Skeletal muscle satellite cell (primary cell): ENCODE data around the gene GID4.

ENCODE experiments used
- H3K27me3 ChIP-seq: 2 replicates; pipeline ENCODE4 v1.7.0; 2013; ENCODE audit warnings: low read length; ENCODE audit not compliant: control insufficient read depth, insufficient read depth
- H3K36me3 ChIP-seq: 2 replicates; pipeline ENCODE4 v1.7.0; 2013; ENCODE audit warnings: mild to moderate bottlenecking, control low read depth, low read length; ENCODE audit not compliant: insufficient read depth
- H3K4me1 ChIP-seq: 2 replicates; pipeline ENCODE4 v1.7.0; 2013; ENCODE audit warnings: low read length; ENCODE audit not compliant: control insufficient read depth, insufficient read depth
- H3K4me2 ChIP-seq: 2 replicates; pipeline ENCODE4 v1.7.0; 2013; ENCODE audit warnings: mild to moderate bottlenecking, low read length
- H3K4me3 ChIP-seq: 2 replicates; pipeline ENCODE4 v1.7.0; 2013; ENCODE audit warnings: low read length
- H3K9ac ChIP-seq: 2 replicates; pipeline ENCODE4 v1.7.0; 2013; ENCODE audit warnings: mild to moderate bottlenecking, low read depth, low read length, moderate library complexity
- H3K9me3 ChIP-seq: replicated peaks from 2 replicates; pipeline ENCODE4 v1.7.0; 2013; ENCODE audit warnings: mild to moderate bottlenecking, control low read depth, low read length

GID4 gene

DNA sequence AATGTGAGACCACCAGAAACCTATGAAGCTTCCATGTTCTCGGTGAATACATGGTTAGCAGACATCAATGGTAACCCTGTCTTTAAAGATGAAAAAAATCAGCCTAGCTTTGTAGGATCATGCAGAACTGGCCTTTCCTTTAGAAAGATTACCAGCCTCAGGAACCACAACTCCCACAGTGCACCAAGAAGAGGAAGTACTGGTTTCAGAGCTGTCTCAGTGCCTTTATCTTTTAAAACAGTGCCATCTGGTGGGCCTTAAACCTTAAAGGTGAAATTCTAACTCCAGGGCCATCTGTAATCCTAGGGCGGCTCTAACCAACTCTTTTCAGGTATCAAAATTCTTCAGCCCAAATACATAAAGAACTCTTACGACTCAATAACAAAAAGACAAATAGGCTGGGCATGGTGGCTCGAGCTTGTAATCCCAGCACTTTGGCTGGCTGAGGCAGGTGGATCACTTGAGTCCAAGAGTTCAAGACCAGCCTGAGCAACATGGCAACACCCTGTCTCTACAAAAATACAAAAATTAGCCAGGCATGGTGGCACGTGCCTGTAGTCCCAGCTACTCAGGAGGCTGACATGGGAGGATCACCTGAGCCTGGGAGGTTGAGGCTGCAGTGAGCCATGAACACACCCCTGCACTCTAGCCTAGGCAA, 5.6 kb upstream of the GID4 start:
- Histone ChIP-seq H3K4me1 (peaks cover 15% of the 10 kb centered on the region), H3K36me3 (no peaks in the 10 kb centered on the region), H3K4me3 (no peak overlapping the region)

DNA sequence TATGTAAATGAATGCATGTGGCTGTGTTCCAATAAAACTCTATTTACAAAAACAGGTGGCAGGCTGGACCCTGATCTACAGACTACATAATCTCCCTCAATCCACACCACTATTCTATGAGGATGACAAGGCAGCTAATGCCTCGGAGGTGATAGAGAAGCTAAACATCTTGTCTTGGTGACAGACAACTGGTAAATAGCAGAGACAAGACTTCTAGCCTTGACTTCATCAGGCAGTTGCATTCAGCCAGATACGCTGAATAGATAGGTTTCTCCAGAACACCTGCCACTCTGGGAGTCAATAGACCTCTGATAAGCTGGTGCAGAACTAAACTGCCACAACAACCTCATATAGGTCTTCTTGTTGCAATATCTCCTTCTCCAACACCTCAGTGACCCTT, 3.5 kb upstream of the GID4 start:
- H3K27me3 ChIP-seq = no peaks in the 10 kb centered on the region
- H3K9me3 ChIP-seq = no peaks in the 10 kb centered on the region
- no peaks in the 10 kb centered on the region for H3K36me3 ChIP-seq
- H3K4me2 ChIP-seq = no peak overlapping the region
- H3K9ac ChIP-seq = no peak overlapping the region
- H3K4me1 ChIP-seq = peaks cover 22% of the 10 kb centered on the region
- no peak overlapping the region for H3K4me3 ChIP-seq

More for the DNA sequence above, 5.6 kb upstream of the GID4 start:
- Histone ChIP-seq H3K9ac (no peak overlapping the region), H3K27me3 (no peaks in the 10 kb centered on the region), H3K9me3 (no peaks in the 10 kb centered on the region), H3K4me2 (no peak overlapping the region)

GRCh38 chr17:18037486-18037885, 1.7 kb upstream of the GID4 start:
- H3K36me3 ChIP-seq = no peaks in the 10 kb centered on the region
- H3K27me3 ChIP-seq = no peaks in the 10 kb centered on the region
- H3K9ac ChIP-seq = no peak overlapping the region
- no peak overlapping the region for H3K4me3 ChIP-seq
- H3K4me1 ChIP-seq = peaks cover 30% of the 10 kb centered on the region
- H3K9me3 ChIP-seq = no peaks in the 10 kb centered on the region
- H3K4me2 ChIP-seq = peak overlapping the region; percentile 91

- peaks cover 30% of the 10 kb centered on the region for H3K4me1 ChIP-seq
Observed at GRCh38 chr17:18038149-18038850, 908 bp upstream of the GID4 start.

GRCh38 chr17:18039535-18040260, 490 bp downstream of the GID4 start:
- peaks cover 30% of the 10 kb centered on the region for H3K4me1 ChIP-seq
- H3K9me3 ChIP-seq = no peaks in the 10 kb centered on the region
- H3K27me3 ChIP-seq = no peaks in the 10 kb centered on the region
- peak overlapping the region; percentile 90 for H3K4me2 ChIP-seq
- no peaks in the 10 kb centered on the region for H3K36me3 ChIP-seq
- H3K9ac ChIP-seq = peak overlapping the region; percentile 87
- H3K4me3 ChIP-seq = peak overlapping the region; percentile 96

More at GRCh38 chr17:18038149-18038850, 908 bp upstream of the GID4 start:
- Histone ChIP-seq H3K36me3 (no peaks in the 10 kb centered on the region), H3K4me3 (peak overlapping the region; percentile 96), H3K9ac (peak overlapping the region; percentile 85), H3K4me2 (peak overlapping the region; percentile 91), H3K27me3 (no peaks in the 10 kb centered on the region), H3K9me3 (no peaks in the 10 kb centered on the region)

- Histone ChIP-seq H3K9ac (peak overlapping the region; percentile 87), H3K36me3 (no peaks in the 10 kb centered on the region), H3K4me2 (peak overlapping the region; percentile 90), H3K9me3 (no peaks in the 10 kb centered on the region), H3K27me3 (no peaks in the 10 kb centered on the region), H3K4me3 (peak overlapping the region; percentile 96), H3K4me1 (peaks cover 30% of the 10 kb centered on the region)
Observed at GRCh38 chr17:18040261-18040858, 1.2 kb downstream of the GID4 start.

DNA sequence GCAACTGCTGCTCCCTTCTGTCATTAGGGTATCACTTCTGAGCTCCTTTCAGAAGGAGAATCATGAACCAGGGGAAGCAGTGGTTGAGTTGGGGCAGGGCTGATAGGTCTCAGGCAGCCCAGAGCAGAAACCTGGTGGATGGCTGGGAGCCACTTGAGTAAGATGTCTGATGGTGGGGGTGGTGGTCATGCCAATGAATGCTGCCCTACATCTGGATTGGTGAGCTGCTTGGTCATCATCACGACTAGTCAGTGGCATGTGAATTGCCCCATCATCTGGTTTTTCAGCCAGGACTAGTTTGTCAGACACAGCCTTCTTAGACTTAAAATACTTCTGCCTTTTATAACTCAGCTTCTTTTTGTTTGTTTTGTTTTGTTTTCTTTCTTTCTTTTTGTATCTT, 2.6 kb downstream of the GID4 start:
- H3K9me3 ChIP-seq = no peaks in the 10 kb centered on the region
- no peak overlapping the region for H3K9ac ChIP-seq
- peak overlapping the region; percentile 16 for H3K4me2 ChIP-seq
- peaks cover 30% of the 10 kb centered on the region for H3K4me1 ChIP-seq
- H3K27me3 ChIP-seq = no peaks in the 10 kb centered on the region
- peak overlapping the region; percentile 3 for H3K4me3 ChIP-seq
- H3K36me3 ChIP-seq = peaks cover 5% of the 10 kb centered on the region

DNA sequence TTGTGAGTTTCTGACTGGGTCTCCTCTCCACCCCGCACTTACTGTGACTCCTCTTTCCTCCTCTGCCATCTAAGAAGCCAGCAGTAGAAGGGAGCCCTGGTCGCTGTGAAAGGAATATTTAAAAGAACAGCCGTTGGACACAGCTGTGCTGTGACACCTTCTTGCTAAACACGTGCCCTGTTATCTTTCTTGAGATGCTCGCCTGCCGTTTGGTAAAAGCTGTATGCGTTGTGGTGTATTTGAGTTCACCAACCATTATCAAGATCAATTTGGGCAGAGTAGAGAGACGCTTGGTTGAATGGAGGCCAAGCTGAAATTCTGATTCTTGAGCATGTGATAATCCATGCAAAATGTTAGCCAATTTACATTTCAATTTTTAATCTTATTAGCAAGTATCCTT, 3.8 kb downstream of the GID4 start:
- peaks cover 26% of the 10 kb centered on the region for H3K4me1 ChIP-seq
- H3K4me3 ChIP-seq = no peak overlapping the region
- no peaks in the 10 kb centered on the region for H3K27me3 ChIP-seq
- H3K36me3 ChIP-seq = peaks cover 13% of the 10 kb centered on the region
- no peak overlapping the region for H3K9ac ChIP-seq
- no peaks in the 10 kb centered on the region for H3K9me3 ChIP-seq
- no peak overlapping the region for H3K4me2 ChIP-seq

- Histone ChIP-seq H3K4me1 (peaks cover 21% of the 10 kb centered on the region), H3K36me3 (peaks cover 13% of the 10 kb centered on the region), H3K9me3 (no peaks in the 10 kb centered on the region), H3K4me3 (no peak overlapping the region), H3K9ac (no peak overlapping the region), H3K4me2 (no peak overlapping the region), H3K27me3 (no peaks in the 10 kb centered on the region)
Observed at GRCh38 chr17:18043491-18043890, 4.3 kb downstream of the GID4 start.

DNA sequence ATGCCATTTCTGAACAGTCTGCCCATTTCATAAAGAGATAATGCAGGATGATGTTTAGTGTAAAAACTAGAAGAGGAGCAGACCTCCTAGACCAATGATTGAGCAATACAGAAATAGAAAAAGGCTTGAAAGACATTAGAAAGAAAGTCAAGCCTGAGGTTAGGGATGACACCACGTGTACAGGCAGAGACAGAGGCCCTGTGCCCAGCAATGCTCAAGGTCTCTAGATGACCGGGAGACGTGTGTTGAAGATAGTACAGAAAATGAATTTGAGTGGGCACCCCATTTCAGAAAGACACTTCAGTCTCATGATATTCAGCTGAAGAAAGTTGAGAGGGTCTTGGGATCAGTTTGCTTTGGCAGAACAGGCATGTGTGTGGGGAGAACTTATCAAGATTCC, 5.4 kb downstream of the GID4 start:
- Histone ChIP-seq H3K27me3 (no peaks in the 10 kb centered on the region), H3K4me3 (no peak overlapping the region), H3K36me3 (peaks cover 13% of the 10 kb centered on the region)

DNA sequence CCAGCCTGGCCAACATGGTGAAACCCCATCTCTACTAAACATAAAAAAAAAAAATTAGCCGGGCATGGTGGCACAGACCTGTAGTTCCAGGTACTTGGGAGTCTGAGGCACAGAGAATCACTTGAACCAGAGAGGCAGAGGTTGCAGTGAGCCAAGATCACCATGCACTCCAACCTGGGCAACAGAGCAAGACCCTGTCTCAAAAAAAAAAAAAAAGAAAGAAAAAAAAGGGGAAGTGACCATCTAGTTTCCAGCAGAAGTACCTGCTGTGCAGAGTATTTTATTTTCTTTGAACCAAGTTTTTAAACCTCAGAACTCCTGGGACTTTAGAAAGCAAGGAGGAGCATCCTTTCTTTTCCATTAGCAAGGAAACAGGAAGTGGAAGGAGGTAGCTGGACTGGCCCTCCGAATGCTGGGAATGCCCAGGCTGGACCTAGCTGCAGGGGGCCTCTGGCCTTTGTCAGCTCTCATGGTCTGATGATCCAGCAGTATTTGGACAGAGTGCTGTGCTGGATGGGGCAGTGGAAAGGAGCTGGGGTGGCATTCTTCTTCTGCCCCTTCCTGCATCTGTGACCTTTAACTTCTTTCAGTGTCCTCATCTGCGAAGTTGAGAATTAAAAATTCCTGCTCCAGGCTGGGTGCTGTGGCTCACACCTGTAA, 6.6 kb downstream of the GID4 start:
- H3K4me1 ChIP-seq = peaks cover 12% of the 10 kb centered on the region
- no peak overlapping the region for H3K9ac ChIP-seq
- peaks cover 13% of the 10 kb centered on the region for H3K36me3 ChIP-seq
- no peak overlapping the region for H3K4me3 ChIP-seq
- no peaks in the 10 kb centered on the region for H3K9me3 ChIP-seq
- H3K27me3 ChIP-seq = no peaks in the 10 kb centered on the region
- H3K4me2 ChIP-seq = no peak overlapping the region

More for the DNA sequence above, 5.4 kb downstream of the GID4 start:
- Histone ChIP-seq H3K9ac (no peak overlapping the region), H3K4me2 (no peak overlapping the region), H3K4me1 (peaks cover 21% of the 10 kb centered on the region), H3K9me3 (no peaks in the 10 kb centered on the region)
